Right atrium auricular region (tissue), 2 donors: ENCODE data around the gene NOL8. TPM values are rescaled to one million over a fixed set of nuclear protein-coding genes. Genes with fewer than 3 reads are reported as not detected.

ENCODE experiments used
- DNase-seq: peaks from one replicate; pipeline ENCODE4 v3.0.0-alpha.2; 2019; ENCODE audit warnings: low spot score
- H3K27ac ChIP-seq, 2 donors: fragments of 200-600 bp; sonication (generic); 1 replicate in 1 of 2; 2 replicates in 1 of 2; pipeline ENCODE4 v1.5.1; 2016 to 2019
- H3K27me3 ChIP-seq, 2 donors: fragments of 200-600 bp; sonication (generic); one replicate each; pipeline versions ENCODE4 v1.5.1 to v1.6.0; 2017 to 2019
- H3K36me3 ChIP-seq: fragments of 200-600 bp; sonication (generic); one replicate; pipeline ENCODE4 v1.5.1; 2016
- H3K4me1 ChIP-seq, 2 donors: fragments of 200-600 bp; sonication (generic); one replicate each; pipeline versions ENCODE4 v1.5.1 to v1.6.0; 2017 to 2019
- H3K4me3 ChIP-seq, 2 donors: fragments of 200-600 bp; sonication (generic); 1 replicate in 1 of 2; 2 replicates in 1 of 2; pipeline ENCODE4 v1.5.1; 2017 to 2019; ENCODE audit warnings: mild to moderate bottlenecking in 1 of 2, moderate library complexity in 1 of 2
- H3K9me3 ChIP-seq, 2 donors: fragments of 200-600 bp; sonication (generic); one replicate each; pipeline ENCODE4 v1.5.1; 2019
- total RNA-seq, 2 donors: library from RNA; depleted of rRNA; stranded (reverse); fragments of >200 nt; gene quantifications; one replicate each; pipeline ENCODE4 v1.1.0, GENCODE V29; 2016
- TF ChIP-seq, protein P1 (sequence below), 2 donors: fragments of 200-600 bp; sonication (generic); IDR thresholded peaks; one replicate each; pipeline ENCODE4 v1.5.1; 2019; ENCODE audit warnings: antibody characterized with exemption in 2 of 2

Gene NOL8
- total RNA-seq, 2 donors from 2014 or later, result 11.4 to 12.3 TPM

DNA sequence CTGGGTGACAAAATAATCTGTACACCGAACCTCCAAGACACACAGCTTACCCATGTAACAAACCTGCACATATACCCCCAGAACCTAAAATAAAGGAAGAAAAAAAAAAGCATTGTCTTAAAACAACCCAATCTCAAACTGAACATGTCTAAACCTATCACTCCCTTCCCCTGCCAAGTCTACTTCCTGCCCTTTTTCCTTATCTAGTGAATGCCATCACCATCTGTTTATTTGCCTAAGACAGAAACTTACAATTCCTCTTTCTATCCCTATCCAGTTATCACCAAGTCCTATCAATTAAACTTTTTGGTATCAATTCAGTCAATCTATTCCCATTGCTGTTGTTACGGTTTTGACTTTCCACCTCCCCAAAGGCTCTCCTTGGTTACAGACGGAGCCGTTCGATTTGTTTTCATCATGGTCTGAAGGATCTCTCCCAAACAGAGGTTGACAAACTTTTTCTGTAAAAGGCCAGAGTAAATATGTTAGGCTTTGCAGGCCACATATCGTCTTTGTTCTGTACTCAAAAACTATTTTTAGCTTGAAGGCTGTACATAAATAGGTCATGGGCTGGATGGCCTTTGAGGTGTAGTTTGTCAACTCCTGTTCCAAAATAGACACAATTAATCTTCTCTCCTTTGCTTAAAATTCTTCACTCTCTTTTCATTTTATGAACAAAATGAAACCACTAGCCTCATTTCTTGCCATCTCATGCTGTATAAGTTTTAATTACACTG is 12.1 kb downstream of the NOL8 start:
- TF ChIP-seq, protein P1, sequence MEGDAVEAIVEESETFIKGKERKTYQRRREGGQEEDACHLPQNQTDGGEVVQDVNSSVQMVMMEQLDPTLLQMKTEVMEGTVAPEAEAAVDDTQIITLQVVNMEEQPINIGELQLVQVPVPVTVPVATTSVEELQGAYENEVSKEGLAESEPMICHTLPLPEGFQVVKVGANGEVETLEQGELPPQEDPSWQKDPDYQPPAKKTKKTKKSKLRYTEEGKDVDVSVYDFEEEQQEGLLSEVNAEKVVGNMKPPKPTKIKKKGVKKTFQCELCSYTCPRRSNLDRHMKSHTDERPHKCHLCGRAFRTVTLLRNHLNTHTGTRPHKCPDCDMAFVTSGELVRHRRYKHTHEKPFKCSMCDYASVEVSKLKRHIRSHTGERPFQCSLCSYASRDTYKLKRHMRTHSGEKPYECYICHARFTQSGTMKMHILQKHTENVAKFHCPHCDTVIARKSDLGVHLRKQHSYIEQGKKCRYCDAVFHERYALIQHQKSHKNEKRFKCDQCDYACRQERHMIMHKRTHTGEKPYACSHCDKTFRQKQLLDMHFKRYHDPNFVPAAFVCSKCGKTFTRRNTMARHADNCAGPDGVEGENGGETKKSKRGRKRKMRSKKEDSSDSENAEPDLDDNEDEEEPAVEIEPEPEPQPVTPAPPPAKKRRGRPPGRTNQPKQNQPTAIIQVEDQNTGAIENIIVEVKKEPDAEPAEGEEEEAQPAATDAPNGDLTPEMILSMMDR (IDR thresholded peaks at IDR 0.05), result no peak
- no peak for DNase-seq
- no peaks in the 10 kb centered on the region for H3K9me3 ChIP-seq
- H3K27me3 ChIP-seq, result no peaks in the 10 kb centered on the region
- no peak overlapping the region for H3K4me3 ChIP-seq
- H3K36me3 ChIP-seq, result peaks cover 70% of the 10 kb centered on the region
- peak overlapping the region; percentile 41 to 46 for H3K27ac ChIP-seq
- peaks cover 0 to 14% of the 10 kb centered on the region in 2 donors for H3K4me1 ChIP-seq

DNA sequence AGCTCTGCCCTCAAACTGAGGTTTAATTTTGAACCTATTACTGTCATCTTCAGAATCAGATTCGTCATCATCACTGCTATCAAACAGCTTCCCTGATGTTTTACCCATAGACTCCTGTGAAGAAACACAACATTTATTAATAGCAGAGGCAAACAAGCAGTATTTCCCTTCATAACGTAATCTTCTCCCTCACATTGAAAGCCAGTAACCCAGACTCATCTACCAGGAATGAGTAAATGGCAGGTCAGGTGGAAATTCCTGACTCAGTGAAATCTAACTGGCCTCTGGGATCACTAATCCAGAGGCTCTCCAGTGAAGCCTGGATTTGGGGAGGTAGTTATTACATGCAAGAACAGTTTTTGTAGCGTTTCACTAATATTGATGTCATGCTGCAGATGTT is 14.6 kb downstream of the NOL8 start:
- Histone ChIP-seq H3K4me3 (no peak overlapping the region), H3K27me3 (no peaks in the 10 kb centered on the region), H3K4me1 (peaks cover 0 to 14% of the 10 kb centered on the region in 2 donors), H3K27ac (no peak overlapping the region), H3K36me3 (peaks cover 69% of the 10 kb centered on the region), H3K9me3 (no peaks in the 10 kb centered on the region)
- TF ChIP-seq, protein P1 (IDR thresholded peaks at IDR 0.05), result no peak
- no peak for DNase-seq

DNA sequence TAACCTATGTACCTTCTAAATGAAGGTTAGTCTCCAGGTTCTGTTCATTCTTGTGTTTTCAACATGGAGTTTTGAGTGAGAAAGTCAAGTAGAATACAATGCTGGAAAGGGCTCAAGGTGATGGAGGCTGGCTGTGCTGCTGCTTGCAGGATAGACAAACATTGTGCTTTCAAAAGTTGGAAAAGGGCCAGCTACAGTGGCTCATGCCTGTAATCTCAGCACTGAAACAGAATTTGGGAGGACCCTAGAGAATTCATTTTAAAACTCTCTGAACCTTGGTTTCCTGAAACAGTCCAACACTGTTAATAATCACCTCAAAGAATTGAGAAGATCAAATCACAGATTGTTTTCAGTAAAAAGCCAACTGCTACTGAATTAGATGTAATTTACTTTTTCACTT is 16.3 kb downstream of the NOL8 start:
- H3K4me3 ChIP-seq, result no peak overlapping the region
- peaks cover 0 to 12% of the 10 kb centered on the region in 2 donors for H3K4me1 ChIP-seq
- no peaks in the 10 kb centered on the region for H3K9me3 ChIP-seq
- DNase-seq, result no peak
- peaks cover 70% of the 10 kb centered on the region for H3K36me3 ChIP-seq
- TF ChIP-seq, protein P1 (IDR thresholded peaks at IDR 0.05), result no peak
- no peak overlapping the region for H3K27ac ChIP-seq
- H3K27me3 ChIP-seq, result no peaks in the 10 kb centered on the region

DNA sequence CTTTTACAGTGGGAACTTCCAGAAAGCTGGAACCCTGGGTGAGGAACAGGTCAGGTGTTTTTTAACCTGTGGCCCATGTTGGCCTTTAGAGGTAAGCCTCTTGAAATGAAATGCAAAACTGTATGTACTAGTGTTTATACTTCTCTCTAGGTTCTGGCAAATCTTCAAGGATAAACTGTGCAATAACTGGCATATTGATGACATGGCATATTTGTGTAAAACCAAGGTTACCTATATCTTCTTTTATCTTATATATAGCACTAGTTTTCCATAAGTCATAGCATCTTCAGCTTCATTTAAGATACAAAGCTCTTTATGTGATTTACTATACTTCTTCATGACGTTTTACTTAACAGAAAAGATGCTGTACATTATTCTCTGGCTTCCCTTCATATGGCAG is 24.2 kb downstream of the NOL8 start:
- DNase-seq, result no peak
- Histone ChIP-seq H3K27ac (no peak overlapping the region), H3K4me1 (no peaks in the 10 kb centered on the region), H3K9me3 (no peaks in the 10 kb centered on the region), H3K36me3 (peaks cover 86% of the 10 kb centered on the region), H3K27me3 (no peaks in the 10 kb centered on the region), H3K4me3 (no peak overlapping the region)
- TF ChIP-seq, protein P1 (IDR thresholded peaks at IDR 0.05), result no peak

DNA sequence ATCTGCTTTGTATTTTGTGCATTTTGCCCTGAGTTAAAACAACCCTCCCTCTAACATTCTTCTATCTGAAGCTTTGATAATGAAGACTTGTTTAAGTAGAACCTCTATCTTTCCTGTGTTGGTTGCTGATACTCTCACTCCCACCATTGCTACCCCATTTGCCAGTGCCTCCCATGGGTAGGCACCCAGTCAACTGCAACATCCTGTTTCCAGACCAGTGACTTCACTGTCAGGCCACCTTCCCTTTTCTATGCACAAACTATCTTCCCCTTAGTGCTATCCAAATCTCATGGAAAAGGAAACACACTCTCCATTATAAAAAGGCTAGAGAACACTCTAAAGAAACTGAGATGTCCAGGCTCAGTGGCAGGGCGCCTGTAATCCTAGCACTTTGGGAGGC is 26.0 kb downstream of the NOL8 start:
- no peak for DNase-seq
- Histone ChIP-seq H3K27me3 (no peaks in the 10 kb centered on the region), H3K27ac (no peak overlapping the region), H3K36me3 (peaks cover 69% of the 10 kb centered on the region), H3K4me3 (no peak overlapping the region), H3K4me1 (peaks cover 0 to 5% of the 10 kb centered on the region in 2 donors), H3K9me3 (no peaks in the 10 kb centered on the region)
- TF ChIP-seq, protein P1 (IDR thresholded peaks at IDR 0.05), result no peak

DNA sequence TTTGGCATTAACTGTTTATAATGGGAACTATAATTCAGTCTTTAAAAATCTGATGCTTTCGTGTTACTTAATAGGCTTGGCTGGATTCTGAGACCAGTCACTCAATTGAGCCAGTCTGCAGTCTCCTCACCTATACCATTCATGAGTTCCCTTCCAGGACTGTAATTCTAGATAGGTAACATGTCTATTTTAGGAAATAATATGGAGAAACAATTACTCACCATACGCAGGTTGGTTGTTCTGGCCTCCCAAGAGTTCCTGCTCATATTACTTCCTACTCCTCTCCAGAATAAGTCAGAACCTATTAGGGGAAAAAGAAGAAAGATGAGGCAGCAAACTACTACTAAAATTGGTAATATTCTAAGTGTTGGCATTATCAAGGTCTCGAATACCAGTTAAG is 27.1 kb downstream of the NOL8 start:
- no peak overlapping the region for H3K27ac ChIP-seq
- TF ChIP-seq, protein P1 (IDR thresholded peaks at IDR 0.05), result no peak

More for the DNA sequence above, 27.1 kb downstream of the NOL8 start:
- Histone ChIP-seq H3K4me1 (peaks cover 0 to 7% of the 10 kb centered on the region in 2 donors), H3K36me3 (peaks cover 58% of the 10 kb centered on the region), H3K27me3 (no peaks in the 10 kb centered on the region), H3K9me3 (no peaks in the 10 kb centered on the region), H3K4me3 (no peak overlapping the region)
- DNase-seq, result no peak
